Activated B cell treated with CpG ODN at 0.5 μM for 24 hours (primary cell): Measurements from ENCODE around the gene E2F4. TPM values are rescaled to one million over a fixed set of nuclear protein-coding genes. Genes with fewer than 3 reads are reported as not detected.

ENCODE experiments used
- ATAC-seq: fragments of 200-7000 bp; cut with Tn5 transposase; one replicate; pipeline ENCODE4 v1.10.0; 2021; ENCODE audit warnings: low read depth, mild to moderate bottlenecking, moderate library complexity
- CTCF ChIA-PET: fragments of 350-600 bp; sonication (Branson Sonifier 250); formaldehyde crosslinking; loops from one replicate; lab custom pipeline; 2021; ENCODE audit warnings: antibody characterized with exemption; lab: Charles Lee
- POLR2A ChIA-PET: fragments of 350-600 bp; sonication (Branson Sonifier 250); formaldehyde crosslinking; loops from one replicate; lab custom pipeline; 2021; ENCODE audit warnings: antibody characterized with exemption; lab: Charles Lee
- DNase-seq: peaks from one replicate; pipeline ENCODE4 v3.0.0; 2022
- H3K27ac Mint-ChIP-seq: one replicate; pipeline ENCODE4 v1.8.0; 2020; ENCODE audit warnings: mixed read lengths
- H3K27me3 Mint-ChIP-seq: one replicate; pipeline ENCODE4 v1.8.0; 2021; ENCODE audit warnings: mixed read lengths
- H3K36me3 Mint-ChIP-seq: one replicate; pipeline ENCODE4 v1.8.0; 2021; ENCODE audit warnings: low read depth, mixed read lengths
- H3K4me1 Mint-ChIP-seq: one replicate; pipeline ENCODE4 v1.8.0; 2021; ENCODE audit warnings: mixed read lengths
- H3K4me3 Mint-ChIP-seq: one replicate; pipeline ENCODE4 v1.8.0; 2020; ENCODE audit warnings: mild to moderate bottlenecking, mixed read lengths
- H3K9me3 Mint-ChIP-seq: one replicate; pipeline ENCODE4 v1.8.0; 2020; ENCODE audit warnings: mixed read lengths
- intact Hi-C: fragments of 100-400 bp; cut with micrococcal nuclease; formaldehyde crosslinking; loops from one replicate; pipeline ENCODE4 v1.15.1; 2024
- total RNA-seq: library from RNA; stranded (reverse); gene quantifications from 2 replicates; pipeline ENCODE4 v1.2.3, GENCODE V29; 2022
- TF ChIP-seq, protein P1 (sequence below): fragments of 200-600 bp; IDR thresholded peaks from one replicate; pipeline ENCODE4 v1.8.0; 2022; ENCODE audit warnings: antibody characterized with exemption, mild to moderate bottlenecking

Gene E2F4
- total RNA-seq, 1 donor from 2014 or later, result 128 TPM

DNA sequence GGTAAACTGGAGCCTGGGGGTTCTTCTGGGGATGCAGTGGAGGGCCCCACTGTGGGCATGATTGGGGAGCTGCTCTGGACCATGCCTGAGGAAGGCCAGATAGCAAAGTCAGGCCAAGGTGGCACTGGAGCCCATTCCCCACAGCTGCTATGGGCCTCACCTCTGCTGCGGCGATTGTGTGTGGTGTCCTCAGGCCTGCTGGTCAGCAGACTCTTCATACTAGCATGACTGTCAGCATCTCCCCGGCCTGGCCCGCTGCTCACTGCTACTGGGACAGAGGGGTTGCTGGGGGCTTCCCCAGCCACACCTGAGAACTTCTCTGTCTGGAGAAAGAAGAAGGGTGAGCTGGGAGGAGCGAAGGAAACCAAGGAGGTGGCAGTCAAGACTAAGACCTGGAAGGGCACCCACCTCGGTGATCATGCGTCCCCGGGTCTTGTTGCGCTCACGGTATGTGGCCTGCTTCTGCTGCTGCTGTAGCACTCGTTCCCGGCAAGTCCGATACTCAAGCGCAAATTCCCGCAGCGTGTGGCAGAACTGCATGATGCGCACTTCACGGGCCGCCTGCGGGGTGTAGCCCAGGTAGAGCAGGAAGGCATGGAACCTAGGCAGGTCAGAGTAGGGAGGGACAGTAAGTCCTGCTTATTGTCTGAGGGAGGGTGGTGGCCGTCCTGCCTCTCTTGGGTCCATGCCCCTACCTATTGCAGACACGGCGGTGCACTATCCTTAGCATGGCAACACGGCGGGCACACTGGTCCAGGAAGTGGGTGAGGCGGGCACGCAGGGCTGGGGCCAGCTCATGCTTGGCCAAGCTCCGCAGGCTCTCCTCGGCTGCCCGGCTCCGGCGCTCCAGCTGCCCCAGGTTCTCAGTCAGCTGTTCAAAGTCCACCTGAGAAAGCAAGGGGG lies 38.2 kb downstream of the E2F4 start:
- H3K4me3 Mint-ChIP-seq, result no peak overlapping the region
- no peak for ATAC-seq
- ChIA-PET POLR2A (interaction anchor here (0.7 to 5.1 kb wide), 2 partner anchors 16 to 488 kb away, joined by 3 to 120 read pairs; partner anchors contain the start of genes FHOD1 and SLC9A5), CTCF (interaction anchor here (0.6 kb wide), 1 partner anchor 255 kb away, joined by 5 read pairs; no protein-coding TSS in a partner anchor)
- DNase-seq, result no peak
- no peaks in the 10 kb centered on the region for H3K9me3 Mint-ChIP-seq
- H3K27ac Mint-ChIP-seq, result no peak overlapping the region
- H3K27me3 Mint-ChIP-seq, result no peaks in the 10 kb centered on the region
- H3K4me1 Mint-ChIP-seq, result peaks cover 27% of the 10 kb centered on the region
- TF ChIP-seq, protein P1, sequence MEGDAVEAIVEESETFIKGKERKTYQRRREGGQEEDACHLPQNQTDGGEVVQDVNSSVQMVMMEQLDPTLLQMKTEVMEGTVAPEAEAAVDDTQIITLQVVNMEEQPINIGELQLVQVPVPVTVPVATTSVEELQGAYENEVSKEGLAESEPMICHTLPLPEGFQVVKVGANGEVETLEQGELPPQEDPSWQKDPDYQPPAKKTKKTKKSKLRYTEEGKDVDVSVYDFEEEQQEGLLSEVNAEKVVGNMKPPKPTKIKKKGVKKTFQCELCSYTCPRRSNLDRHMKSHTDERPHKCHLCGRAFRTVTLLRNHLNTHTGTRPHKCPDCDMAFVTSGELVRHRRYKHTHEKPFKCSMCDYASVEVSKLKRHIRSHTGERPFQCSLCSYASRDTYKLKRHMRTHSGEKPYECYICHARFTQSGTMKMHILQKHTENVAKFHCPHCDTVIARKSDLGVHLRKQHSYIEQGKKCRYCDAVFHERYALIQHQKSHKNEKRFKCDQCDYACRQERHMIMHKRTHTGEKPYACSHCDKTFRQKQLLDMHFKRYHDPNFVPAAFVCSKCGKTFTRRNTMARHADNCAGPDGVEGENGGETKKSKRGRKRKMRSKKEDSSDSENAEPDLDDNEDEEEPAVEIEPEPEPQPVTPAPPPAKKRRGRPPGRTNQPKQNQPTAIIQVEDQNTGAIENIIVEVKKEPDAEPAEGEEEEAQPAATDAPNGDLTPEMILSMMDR, result no peak
- intact Hi-C loops, result no loop called here
- H3K36me3 Mint-ChIP-seq, result peaks cover 61% of the 10 kb centered on the region

DNA sequence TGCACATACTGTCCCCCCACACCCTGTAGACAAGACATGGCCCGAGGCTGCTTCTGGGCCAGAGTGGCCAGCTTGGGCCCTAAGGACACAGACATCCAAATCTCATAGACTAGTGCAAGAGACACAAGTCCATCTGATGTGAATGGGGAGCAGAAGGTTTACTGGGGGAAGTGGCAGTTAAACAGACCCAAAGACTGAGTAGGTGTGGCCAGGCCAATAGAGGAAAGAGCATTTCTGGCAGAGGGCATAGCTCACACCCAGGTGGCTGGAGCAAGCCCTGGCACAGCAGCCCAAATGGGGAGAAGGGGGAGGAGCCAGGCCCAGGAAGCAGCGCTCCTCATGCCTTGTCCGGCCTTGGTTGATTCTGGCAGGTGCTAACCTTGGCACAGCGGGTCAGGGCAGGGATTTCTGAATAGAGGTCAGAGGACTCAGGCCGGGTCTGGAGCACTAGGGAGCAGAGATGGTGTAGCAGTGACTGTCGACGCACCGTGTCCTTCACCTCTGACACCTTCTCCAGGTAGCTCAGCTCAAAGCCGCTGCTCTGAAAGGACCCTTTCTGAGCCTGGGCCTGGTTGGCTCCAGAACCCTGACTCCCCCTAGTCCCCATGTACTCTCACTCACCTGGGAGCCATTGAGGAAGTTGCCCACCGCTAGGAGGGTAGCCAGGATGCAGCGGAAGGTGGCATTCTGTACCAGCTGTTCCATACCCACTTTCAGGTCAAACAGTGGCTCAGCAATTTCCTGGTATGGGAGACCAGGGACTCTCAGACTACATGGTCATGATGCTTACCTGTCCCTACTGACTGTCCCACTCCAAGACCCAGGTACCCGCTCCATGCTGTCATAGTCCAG lies 39.1 kb downstream of the E2F4 start:
- Mint-ChIP-seq H3K9me3 (no peaks in the 10 kb centered on the region), H3K27ac (no peak overlapping the region), H3K4me3 (no peak overlapping the region), H3K4me1 (peaks cover 22% of the 10 kb centered on the region), H3K27me3 (no peaks in the 10 kb centered on the region), H3K36me3 (peaks cover 64% of the 10 kb centered on the region)
- TF ChIP-seq, protein P1, result no peak
- CTCF ChIA-PET, result interaction anchor here (0.6 kb wide), 1 partner anchor 255 kb away, joined by 5 read pairs; no protein-coding TSS in a partner anchor
- intact Hi-C loops, result no loop called here
- DNase-seq, result no peak
- no peak for ATAC-seq
- POLR2A ChIA-PET, result interaction anchor here (1.6 to 2.0 kb wide), 3 partner anchors 11 to 17 kb away, joined by 3 to 6 read pairs (median 4); partner anchors contain the start of gene SLC9A5

DNA sequence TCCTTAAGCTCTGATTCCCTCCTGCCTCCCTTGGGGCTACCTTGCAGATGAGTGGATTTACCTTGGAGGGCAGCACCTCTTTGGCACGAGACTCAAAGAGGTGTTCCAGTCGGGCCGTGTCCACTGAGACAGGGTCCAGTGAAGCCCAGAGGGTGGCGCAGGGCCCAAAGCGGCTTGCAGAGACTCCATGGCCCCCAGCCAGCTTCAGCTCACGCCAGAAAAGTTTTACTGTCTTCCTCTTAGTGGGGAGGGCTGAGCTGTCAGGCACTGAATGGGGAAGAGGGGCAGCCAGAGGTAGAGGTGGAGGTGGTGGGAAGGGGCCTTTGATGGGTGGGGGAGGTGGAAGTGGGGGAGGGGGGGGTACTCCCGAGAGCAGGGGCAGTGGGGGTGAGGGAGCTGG lies 41.6 kb downstream of the E2F4 start:
- Mint-ChIP-seq H3K27ac (no peak overlapping the region), H3K4me3 (no peak overlapping the region), H3K9me3 (no peaks in the 10 kb centered on the region), H3K36me3 (peaks cover 69% of the 10 kb centered on the region), H3K27me3 (no peaks in the 10 kb centered on the region), H3K4me1 (peaks cover 1% of the 10 kb centered on the region)
- DNase-seq, result no peak
- CTCF ChIA-PET, result interaction anchor here (1.2 kb wide), 1 partner anchor 11 kb away, joined by 3 read pairs; no protein-coding TSS in a partner anchor
- ATAC-seq, result no peak
- TF ChIP-seq, protein P1, result no peak
- intact Hi-C loops, result no loop called here
- POLR2A ChIA-PET, result interaction anchor here (0.6 to 1.4 kb wide), 2 partner anchors 11 to 570 kb away, joined by 3 to 6 read pairs; no protein-coding TSS in a partner anchor

DNA sequence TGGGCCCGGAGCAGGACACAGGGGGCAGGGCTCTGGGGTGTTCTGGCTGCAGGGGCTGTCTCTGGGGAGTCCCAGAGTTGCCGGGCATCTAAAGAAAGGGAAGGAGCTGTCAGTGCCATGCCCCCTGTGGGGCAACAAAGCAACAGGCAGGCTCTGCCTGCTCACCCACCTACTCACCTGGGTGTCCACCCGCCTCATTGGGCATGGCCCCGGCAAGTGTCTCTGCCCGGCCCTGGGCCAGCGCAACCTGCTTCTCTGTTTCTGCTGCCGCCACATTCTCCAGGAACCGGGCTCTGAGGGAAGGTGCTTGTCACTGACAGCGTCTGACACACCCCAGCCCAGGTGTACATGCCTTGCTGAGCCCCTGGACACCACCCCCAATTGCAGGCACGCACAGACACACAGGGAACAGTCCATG lies 42.2 kb downstream of the E2F4 start:
- Mint-ChIP-seq H3K4me3 (no peak overlapping the region), H3K36me3 (peaks cover 68% of the 10 kb centered on the region), H3K9me3 (no peaks in the 10 kb centered on the region), H3K27ac (no peak overlapping the region), H3K4me1 (no peaks in the 10 kb centered on the region), H3K27me3 (no peaks in the 10 kb centered on the region)
- TF ChIP-seq, protein P1, result no peak
- CTCF ChIA-PET, result no interaction called here
- DNase-seq (no peak), ATAC-seq (no peak)
- POLR2A ChIA-PET, result interaction anchor here (1.4 kb wide), 1 partner anchor 11 kb away, joined by 3 read pairs; no protein-coding TSS in a partner anchor
- intact Hi-C loops, result no loop called here
